SK-N-SH treated with all-trans-retinoic acid at 6 μM for 48 hours (cell line): ENCODE data around the gene DEDD2.

Experiments used
- ARNTL ChIP-seq: fragments of 450-650 bp; formaldehyde crosslinking; IDR thresholded peaks from 2 replicates; pipeline ENCODE4 v1.5.0; 2020; ENCODE audit warnings: low read depth, mild to moderate bottlenecking, moderate library complexity, borderline replicate concordance
- CREB5 ChIP-seq: fragments of 250-450 bp; sonication (Bioruptor Pico); IDR thresholded peaks from 2 replicates; pipeline ENCODE4 v1.5.1; 2020; ENCODE audit warnings: low read depth, mild to moderate bottlenecking, moderate library complexity
- CSDC2 ChIP-seq: fragments of 250-450 bp; sonication (Bioruptor Pico); IDR thresholded peaks from 2 replicates; pipeline ENCODE4 v1.5.0; 2020; ENCODE audit warnings: mild to moderate bottlenecking, moderate library complexity
- ESRRG ChIP-seq: fragments of 250-450 bp; sonication (Bioruptor Pico); IDR thresholded peaks from 2 replicates; pipeline ENCODE4 v1.6.1; 2021; ENCODE audit warnings: mild to moderate bottlenecking
- ISL1 ChIP-seq: fragments of 250-450 bp; sonication (Bioruptor Pico); IDR thresholded peaks from 2 replicates; pipeline ENCODE4 v2.1.2; 2022; ENCODE audit warnings: mild to moderate bottlenecking, moderate library complexity
- PATZ1 ChIP-seq: fragments of 250-450 bp; sonication (Bioruptor Pico); IDR thresholded peaks from 2 replicates; pipeline ENCODE4 v1.8.0; 2020; ENCODE audit warnings: mild to moderate bottlenecking, moderate library complexity, borderline replicate concordance
- PPARA ChIP-seq: fragments of 250-450 bp; sonication (Bioruptor Pico); IDR thresholded peaks from 2 replicates; pipeline ENCODE4 v1.5.0; 2020; ENCODE audit warnings: mild to moderate bottlenecking, borderline replicate concordance
- RARB ChIP-seq: fragments of 250-450 bp; sonication (Bioruptor Pico); IDR thresholded peaks from 2 replicates; pipeline ENCODE4 v1.8.0; 2021; ENCODE audit warnings: mild to moderate bottlenecking, moderate library complexity
- SNAI2 ChIP-seq: fragments of 250-450 bp; sonication (Bioruptor Pico); IDR thresholded peaks from 2 replicates; pipeline ENCODE4 v1.5.0; 2020; ENCODE audit warnings: mild to moderate bottlenecking, moderate library complexity
- TCF4 ChIP-seq: fragments of 250-450 bp; sonication (Bioruptor Pico); IDR thresholded peaks from 2 replicates; pipeline ENCODE4 v1.8.0; 2021; ENCODE audit warnings: mild to moderate bottlenecking, moderate library complexity, borderline replicate concordance
- ZFP3 ChIP-seq: fragments of 250-450 bp; sonication (Bioruptor Pico); IDR thresholded peaks from 2 replicates; pipeline ENCODE4 v1.5.0; 2020; ENCODE audit warnings: mild to moderate bottlenecking, moderate library complexity
- ZNF8 ChIP-seq: fragments of 450-650 bp; formaldehyde crosslinking; IDR thresholded peaks from 2 replicates; pipeline ENCODE4 v1.5.0; 2020; ENCODE audit warnings: mild to moderate bottlenecking, moderate library complexity

DNA sequence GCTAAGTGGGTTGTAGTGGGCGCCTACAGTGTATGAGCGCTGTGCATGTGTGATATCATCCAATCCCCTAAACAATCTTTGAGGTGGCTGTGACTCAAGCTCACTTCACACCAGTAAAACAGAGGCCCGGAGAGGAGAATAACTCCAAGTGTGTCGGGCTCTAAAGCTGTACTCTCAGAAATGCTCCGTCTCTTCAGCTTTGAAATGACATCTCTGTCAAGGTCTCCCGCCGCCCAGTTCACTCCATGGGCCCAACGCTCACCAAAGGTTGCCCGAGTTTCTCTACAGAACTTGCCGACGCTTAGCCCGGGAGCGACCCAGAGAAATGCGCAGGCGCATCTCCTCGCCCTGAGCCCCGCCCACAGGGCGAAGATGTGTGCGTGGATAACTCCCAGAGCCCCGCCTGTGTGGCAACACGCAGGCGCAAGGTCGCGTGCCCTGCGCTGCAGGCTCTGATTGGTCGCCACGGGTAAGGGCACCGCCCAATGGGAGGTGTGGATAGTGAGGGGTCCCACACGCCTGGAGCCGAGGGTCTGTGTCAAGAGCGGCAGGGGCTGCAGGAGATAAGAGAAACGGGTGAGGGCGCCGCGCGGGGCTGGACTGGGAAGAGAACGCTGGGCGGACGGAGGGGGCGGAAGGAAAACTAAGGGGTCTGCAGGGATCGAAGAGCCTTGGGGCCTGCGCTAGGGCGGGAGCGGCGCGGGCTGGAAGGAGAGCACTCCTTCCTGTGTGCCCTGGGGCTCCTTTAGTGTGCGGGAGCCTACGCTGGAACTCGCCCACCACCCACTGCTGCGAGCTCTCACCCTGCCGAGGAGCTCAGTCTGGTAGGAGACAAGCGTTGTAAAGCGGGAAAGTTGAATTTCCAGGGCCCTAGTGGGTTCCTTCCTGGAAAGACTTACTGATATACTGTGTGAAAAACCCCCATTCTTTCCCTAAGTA lies 2.6 kb upstream of the DEDD2 start, which contains the start of gene ZNF526:
- TF ChIP-seq TCF4 (CRISPR knock-in tag) (no peak), ESRRG (CRISPR knock-in tag) (no peak), CSDC2 (CRISPR knock-in tag) (no peak), PPARA (CRISPR knock-in tag) (no peak), ARNTL (no peak), ZFP3 (CRISPR knock-in tag) (no peak), CREB5 (CRISPR knock-in tag) (no peak), PATZ1 (CRISPR knock-in tag) (no peak), ZNF8 (CRISPR knock-in tag) (no peak), ISL1 (CRISPR knock-in tag) (no peak), SNAI2 (no peak), RARB (CRISPR knock-in tag) (no peak)
